ENCODE measurements around the gene CBX6. TPM values are rescaled to one million over a fixed set of nuclear protein-coding genes. Genes with fewer than 3 reads are reported as not detected.

Gene CBX6
- total and polyA plus RNA-seq, 2 of the 8 experiments (the other 6 are each of a cell fraction or from before 2014, with no cell fraction given): 10.6 to 27.5 TPM

GRCh38 chr22:38850941-38851849, 20.8 kb downstream of the CBX6 start:
- ChIA-PET POLR2A (ENCODE audit: partially characterized antibody) (interaction anchor here (0.5 to 1.3 kb wide), 4 partner anchors 8 to 113 kb away, joined by 3 read pairs; no protein-coding TSS in a partner anchor), CTCF (ENCODE audit: partially characterized antibody) (interaction anchor here (0.6 to 2.5 kb wide), 7 partner anchors 10 to 320 kb away, joined by 3 to 23 read pairs (median 3); no protein-coding TSS in a partner anchor)
- H4K8ac ChIP-seq (ENCODE audit: extremely low read depth, insufficient read depth, low read length): no peak overlapping the region
- H3K9ac ChIP-seq (replicated peaks in 1 of 4; ENCODE audit: extremely low read depth in 1 of 4, low read depth in 3 of 4, low read length in 3 of 4): no peak overlapping the region
- no peak overlapping the region for H2BK15ac ChIP-seq (ENCODE audit: low read length)
- no peak overlapping the region for H2AFZ ChIP-seq (ENCODE audit: low read length)
- H3K18ac ChIP-seq (ENCODE audit: extremely low read depth, low read length): no peak overlapping the region
- no peak overlapping the region for H2BK20ac ChIP-seq (ENCODE audit: low read length)
- no peak for DNase-seq (ENCODE audit: low read depth in 1 of 2, low spot score in 2 of 2)
- no peak overlapping the region for H3K4me3 ChIP-seq (ENCODE audit: extremely low read depth in 1 of 4, insufficient read depth in 2 of 4, low read depth in 3 of 4, low read length in 4 of 4)
- peaks cover 0 to 3% (median under 1%) of the 10 kb centered on the region in 4 experiments; a peak in 2 of 7 replicates for H3K4me1 ChIP-seq (replicated peaks in 1 of 4; ENCODE audit: control insufficient read depth in 3 of 4, insufficient read depth in 4 of 4, low read length in 3 of 4)
- no peak overlapping the region for H3K56ac ChIP-seq (replicated peaks; ENCODE audit: insufficient read length, low read depth, low read length)
- H3K23ac ChIP-seq (ENCODE audit: insufficient read length): no peak overlapping the region
- H3K36me3 ChIP-seq (ENCODE audit: control insufficient read depth in 2 of 4, insufficient read depth in 4 of 4, low read length in 3 of 4): no peaks in the 10 kb centered on the region
- H3K27ac ChIP-seq (ENCODE audit: low read depth, low read length): no peak overlapping the region
- TF ChIP-seq RFX5 (IDR thresholded peaks at IDR 0.05; ENCODE audit: borderline replicate concordance, low read depth, low read length) (no peak), USF2 (IDR thresholded peaks at IDR 0.05; ENCODE audit: low read length) (no peak), GTF2F1 (IDR thresholded peaks at IDR 0.05; ENCODE audit: borderline replicate concordance, low read depth, low read length) (no peak), E2F6 (IDR thresholded peaks at IDR 0.05) (no peak)
- H3K27me3 ChIP-seq (replicated peaks in 1 of 4; ENCODE audit: control insufficient read depth in 3 of 4, extremely low read depth in 1 of 4, insufficient read depth in 3 of 4, low read length in 3 of 4): peaks cover 0 to 8% (median 2%) of the 10 kb centered on the region in 4 experiments; a peak in 3 of 7 replicates
- no peak for FAIRE-seq
- no peak overlapping the region for H3K4me2 ChIP-seq (ENCODE audit: insufficient read depth in 1 of 2, low read depth in 2 of 2, low read length in 2 of 2)
- no peaks in the 10 kb centered on the region for H3K23me2 ChIP-seq (ENCODE audit: low read depth, low read length)
- H4K5ac ChIP-seq (ENCODE audit: insufficient read length, low read depth, low read length): no peak overlapping the region
- H3K79me2 ChIP-seq (ENCODE audit: control insufficient read depth in 1 of 2, insufficient read depth in 2 of 2, low read length in 2 of 2): no peaks in the 10 kb centered on the region
- H3K9me3 ChIP-seq (ENCODE audit: insufficient read depth in 2 of 2, low read depth in 1 of 2, low read length in 1 of 2): no peaks in the 10 kb centered on the region
- 76% methylated on average over 15 of the region's 15 CpGs; no CpG with 5 or more reads in 1 of the 2 experiments for WGBS, 2 experiments (ENCODE audit: extremely low coverage in 1 of 2, insufficient coverage in 1 of 2, insufficient read length in 1 of 2, insufficient replicate concordance in 2 of 2, low coverage in 1 of 2, low lambda C conversion rate in 2 of 2, missing lambda C conversion rate in 1 of 2)
- H2BK12ac ChIP-seq (ENCODE audit: low read depth, low read length): no peak overlapping the region
- H2AK5ac ChIP-seq (ENCODE audit: low read depth, low read length): no peak overlapping the region
- H4K20me1 ChIP-seq (replicated peaks in 1 of 2; ENCODE audit: control insufficient read depth in 1 of 2, insufficient read depth in 2 of 2, low read length in 2 of 2): no peaks in the 10 kb centered on the region
- no peak overlapping the region for H4K91ac ChIP-seq (replicated peaks; ENCODE audit: insufficient read length, low read length)
- H3K4ac ChIP-seq (replicated peaks; ENCODE audit: insufficient read length, low read depth, low read length): no peak overlapping the region
- H3K14ac ChIP-seq (ENCODE audit: insufficient read length): no peak overlapping the region
- H2BK5ac ChIP-seq (ENCODE audit: low read depth, low read length): no peak overlapping the region
- no peak overlapping the region for H2BK120ac ChIP-seq (replicated peaks; ENCODE audit: low read depth, low read length)
- no peaks in the 10 kb centered on the region for H3K79me1 ChIP-seq (ENCODE audit: low read depth, low read length)
